Vagina (tissue), 2 donors: Measurements from ENCODE around the gene SCARB1.

Experiments
- CTCF ChIP-seq, 3 experiments: fragments of 450-650 bp in 2 of 3; fragments of 200-600 bp in 1 of 3; sonication (generic) in 1 of 3; IDR thresholded peaks; one replicate each; pipeline ENCODE4 v1.5.1; 2017 to 2019; ENCODE audit warnings: antibody characterized with exemption in 3 of 3, mild to moderate bottlenecking in 2 of 3, moderate library complexity in 2 of 3
- POLR2A ChIP-seq, 2 donors: fragments of 450-650 bp; IDR thresholded peaks; one replicate each; pipeline ENCODE4 v1.6.1; 2017; ENCODE audit warnings: antibody characterized with exemption in 2 of 2, mild to moderate bottlenecking in 2 of 2, moderate library complexity in 2 of 2
- POLR2AphosphoS5 ChIP-seq, 2 donors: sonication (generic); formaldehyde crosslinking; IDR thresholded peaks; one replicate each; pipeline ENCODE4 v1.9.0; 2017; ENCODE audit warnings: antibody characterized with exemption in 2 of 2, mild to moderate bottlenecking in 2 of 2, low read depth in 1 of 2; ENCODE audit not compliant: insufficient read depth in 1 of 2

GRCh38 chr12:124856842-124857178 lies 6.9 kb downstream of the SCARB1 start:
- TF ChIP-seq CTCF (IDR thresholded peaks at IDR 0.05): no peak
- no peak for TF ChIP-seq POLR2AphosphoS5 (IDR thresholded peaks at IDR 0.05; ENCODE audit: insufficient read depth in 1 of 2, low read depth in 1 of 2)
- no peak for TF ChIP-seq POLR2A (IDR thresholded peaks at IDR 0.05)
